Measurements from ENCODE around the gene UNC5C.

DNA sequence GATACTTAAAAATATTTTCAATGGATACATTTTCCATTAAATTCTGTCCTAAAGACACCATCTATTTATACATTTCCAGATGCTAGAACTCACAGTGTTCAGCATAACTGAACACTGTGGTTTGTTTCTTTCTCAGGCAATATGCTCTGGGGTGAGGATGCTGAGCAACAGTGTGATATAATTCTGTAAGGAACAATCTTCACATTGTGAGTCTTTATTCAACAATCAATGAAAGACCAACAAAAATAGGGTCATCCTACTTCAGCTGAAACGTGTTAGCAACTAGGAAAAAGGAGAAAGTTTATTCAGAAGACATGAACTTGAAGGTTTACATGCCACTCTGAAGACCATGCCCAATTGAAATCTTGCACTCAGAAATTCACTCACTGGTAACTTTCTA, 284.8 kb downstream of the UNC5C start:
- TF ChIP-seq EZH2 (IDR thresholded peaks at IDR 0.05; ENCODE audit: low read length), result no peak
- TF ChIP-seq, protein P1, sequence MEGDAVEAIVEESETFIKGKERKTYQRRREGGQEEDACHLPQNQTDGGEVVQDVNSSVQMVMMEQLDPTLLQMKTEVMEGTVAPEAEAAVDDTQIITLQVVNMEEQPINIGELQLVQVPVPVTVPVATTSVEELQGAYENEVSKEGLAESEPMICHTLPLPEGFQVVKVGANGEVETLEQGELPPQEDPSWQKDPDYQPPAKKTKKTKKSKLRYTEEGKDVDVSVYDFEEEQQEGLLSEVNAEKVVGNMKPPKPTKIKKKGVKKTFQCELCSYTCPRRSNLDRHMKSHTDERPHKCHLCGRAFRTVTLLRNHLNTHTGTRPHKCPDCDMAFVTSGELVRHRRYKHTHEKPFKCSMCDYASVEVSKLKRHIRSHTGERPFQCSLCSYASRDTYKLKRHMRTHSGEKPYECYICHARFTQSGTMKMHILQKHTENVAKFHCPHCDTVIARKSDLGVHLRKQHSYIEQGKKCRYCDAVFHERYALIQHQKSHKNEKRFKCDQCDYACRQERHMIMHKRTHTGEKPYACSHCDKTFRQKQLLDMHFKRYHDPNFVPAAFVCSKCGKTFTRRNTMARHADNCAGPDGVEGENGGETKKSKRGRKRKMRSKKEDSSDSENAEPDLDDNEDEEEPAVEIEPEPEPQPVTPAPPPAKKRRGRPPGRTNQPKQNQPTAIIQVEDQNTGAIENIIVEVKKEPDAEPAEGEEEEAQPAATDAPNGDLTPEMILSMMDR (optimal IDR thresholded peaks at IDR 0.05 in 1 of 3, IDR thresholded peaks at IDR 0.05 in 1 of 3, conservative IDR thresholded peaks at IDR 0.05 in 1 of 3; ENCODE audit: extremely low read depth in 1 of 3, insufficient read depth in 2 of 3, low read length in 3 of 3), result no peak

Data from keratinocyte (primary cell).